GF-D8 (cell line): Measurements from ENCODE around the gene NFKBIL1.

Source experiments
- DNase-seq: peaks from one replicate; lab custom pipeline; 2025; lab: John Stamatoyannopoulos, UW

NFKBIL1 gene

GRCh38 chr6:31559958-31560696 is 12.7 kb downstream of the NFKBIL1 start:
- DNase-seq: peak; percentile 90

GRCh38 chr6:31560697-31561058 is 13.3 kb downstream of the NFKBIL1 start:
- DNase-seq: no peak

GRCh38 chr6:31567531-31568370 is 20.3 kb downstream of the NFKBIL1 start:
- DNase-seq: no peak

GRCh38 chr6:31568537-31568961 is 21.1 kb downstream of the NFKBIL1 start:
- no peak for DNase-seq

GRCh38 chr6:31569861-31570536 is 22.6 kb downstream of the NFKBIL1 start:
- DNase-seq: no peak

- DNase-seq: no peak
Observed at GRCh38 chr6:31572041-31572911, 24.9 kb downstream of the NFKBIL1 start, which contains the start of gene LTA. Gene LTA, plus strand, starts transcription at chr6:31572289. Its CDS starts 454 bp downstream, at chr6:31572743.

GRCh38 chr6:31573239-31574105 is 26.1 kb downstream of the NFKBIL1 start:
- no peak for DNase-seq

- no peak for DNase-seq
Observed at GRCh38 chr6:31574106-31575061, 27.0 kb downstream of the NFKBIL1 start.

- DNase-seq: peak; percentile 45
Observed at GRCh38 chr6:31575335-31575901, 28.0 kb downstream of the NFKBIL1 start, which contains the start of gene TNF. Gene TNF, plus strand, starts transcription at chr6:31575565. Its CDS starts 177 bp downstream, at chr6:31575742.

- peak; percentile 18 for DNase-seq
Observed at GRCh38 chr6:31575952-31576685, 28.7 kb downstream of the NFKBIL1 start.

GRCh38 chr6:31576897-31577578 is 29.6 kb downstream of the NFKBIL1 start:
- DNase-seq: no peak

GRCh38 chr6:31577579-31577966 is 30.2 kb downstream of the NFKBIL1 start:
- DNase-seq: no peak

- no peak for DNase-seq
Observed at GRCh38 chr6:31578184-31579118, 31.0 kb downstream of the NFKBIL1 start.

- no peak for DNase-seq
Observed at GRCh38 chr6:31579119-31579505, 31.7 kb downstream of the NFKBIL1 start.

GRCh38 chr6:31579546-31580437 is 32.4 kb downstream of the NFKBIL1 start:
- no peak for DNase-seq

GRCh38 chr6:31580438-31580740 is 33.0 kb downstream of the NFKBIL1 start:
- no peak for DNase-seq
